Measurements from ENCODE around the gene CYP4A11.

GRCh38 chr1:46960250-46960649, 19.0 kb upstream of the CYP4A11 start:
- TF ChIP-seq POLR2A (IDR thresholded peaks at IDR 0.05) (no peak), CTCF (IDR thresholded peaks at IDR 0.05) (no peak)
